ENCODE results near the gene DDX24.
A peak's percentile ranks its signal among the peaks of the same experiment; 100 is the strongest.

DDX24 gene

GRCh38 chr14:94027566-94028449 is 53.2 kb downstream of the DDX24 start:
- no peak for DNase-seq

- no peak for DNase-seq
Observed at GRCh38 chr14:94026889-94027469, 54.0 kb downstream of the DDX24 start.

GRCh38 chr14:94026173-94026888 is 54.7 kb downstream of the DDX24 start, which contains the start of gene OTUB2:
Gene OTUB2 (plus strand): TSS chr14:94026340. CDS start chr14:94026538, 198 bp downstream.
- DNase-seq = peak; percentile 95

- DNase-seq = no peak
Observed at GRCh38 chr14:94025720-94026119, 55.3 kb downstream of the DDX24 start.

- DNase-seq = no peak
Observed at GRCh38 chr14:94024549-94024948, 56.5 kb downstream of the DDX24 start.

- DNase-seq = no peak
Observed at GRCh38 chr14:94022532-94023411, 58.2 kb downstream of the DDX24 start.

- no peak for DNase-seq
Observed at GRCh38 chr14:94021416-94022157, 59.4 kb downstream of the DDX24 start.

- DNase-seq = no peak
Observed at GRCh38 chr14:94021001-94021400, 60.0 kb downstream of the DDX24 start.

- no peak for DNase-seq
Observed at GRCh38 chr14:94020267-94020666, 60.7 kb downstream of the DDX24 start.

- no peak for DNase-seq
Observed at GRCh38 chr14:94019329-94019728, 61.7 kb downstream of the DDX24 start.

GRCh38 chr14:94018308-94018707 is 62.7 kb downstream of the DDX24 start:
- DNase-seq = no peak

- DNase-seq = no peak
Observed at GRCh38 chr14:94016446-94016976, 64.5 kb downstream of the DDX24 start.

- DNase-seq = no peak
Observed at GRCh38 chr14:94015223-94015622, 65.8 kb downstream of the DDX24 start.

- no peak for DNase-seq
Observed at GRCh38 chr14:94014382-94014781, 66.6 kb downstream of the DDX24 start.

- no peak for DNase-seq
Observed at GRCh38 chr14:94011795-94012194, 69.2 kb downstream of the DDX24 start.

GRCh38 chr14:94010625-94011024 is 70.4 kb downstream of the DDX24 start:
- DNase-seq = no peak

GRCh38 chr14:94009767-94010166 is 71.2 kb downstream of the DDX24 start:
- DNase-seq = no peak

GRCh38 chr14:94008234-94008633 is 72.8 kb downstream of the DDX24 start:
- no peak for DNase-seq

GRCh38 chr14:94005324-94006073 is 75.5 kb downstream of the DDX24 start:
- no peak for DNase-seq

- DNase-seq = no peak
Observed at GRCh38 chr14:94004015-94004414, 77.0 kb downstream of the DDX24 start.

GRCh38 chr14:94003397-94003796 is 77.6 kb downstream of the DDX24 start:
- no peak for DNase-seq

All from stimulated activated CD4-positive, alpha-beta T cell treated with anti-CD3 and anti-CD28 coated beads, Interleukin-12 subunit alpha, Interleukin-12 subunit beta, amount 100 ng/mL, for 4 hours (primary cell).